AG04450 (cell line): Measurements from ENCODE around the gene MYL6B. TPM values are rescaled to one million over a fixed set of nuclear protein-coding genes. Genes with fewer than 3 reads are reported as not detected.

Experiments
- CTCF ChIA-PET: fragments of 300-600, 350-600 bp; formaldehyde crosslinking; extraction: SDS; loops from one replicate; lab custom pipeline; 2022; ENCODE audit warnings: antibody characterized with exemption, inconsistent platforms; lab: Charles Lee
- POLR2A ChIA-PET: fragments of 350-600 bp; formaldehyde crosslinking; extraction: SDS; loops from one replicate; lab custom pipeline; 2021; ENCODE audit warnings: antibody characterized with exemption, inconsistent platforms; lab: Yijun Ruan, JAX
- DNase-seq: peaks from one replicate; pipeline ENCODE4 v3.0.0-alpha.2; 2011; ENCODE audit warnings: low read depth, low spot score
- H3K27ac ChIP-seq: one replicate; pipeline ENCODE4 v1.5.1; 2012; ENCODE audit warnings: low read depth, low read length, control low read depth
- H3K27me3 ChIP-seq: one replicate; pipeline ENCODE4 v1.6.0; 2012; ENCODE audit warnings: low read length; ENCODE audit not compliant: control insufficient read depth, insufficient read depth
- H3K4me3 ChIP-seq: 2 replicates; pipeline ENCODE4 v1.5.1; 2011; ENCODE audit warnings: mild to moderate bottlenecking, low read depth, low read length, control low read depth
- H3K9me3 ChIP-seq: 2 replicates; pipeline ENCODE4 v1.5.1; 2012; ENCODE audit warnings: low read length; ENCODE audit not compliant: control insufficient read depth, insufficient read depth
- polyA plus RNA-seq: library from polyadenylated mRNA; depleted of rRNA; stranded (reverse); fragments of >200 nt; gene quantifications from 2 replicates; pipeline ENCODE4 v1.2.3, GENCODE V29; 2011
- TF ChIP-seq, protein P1 (sequence below): IDR thresholded peaks from 2 replicates; pipeline ENCODE4 v1.5.1; 2011; ENCODE audit warnings: low read depth, low read length, control low read depth, inconsistent platforms

Gene MYL6B
- polyA plus RNA-seq, 1 experiment: 124 TPM

DNA sequence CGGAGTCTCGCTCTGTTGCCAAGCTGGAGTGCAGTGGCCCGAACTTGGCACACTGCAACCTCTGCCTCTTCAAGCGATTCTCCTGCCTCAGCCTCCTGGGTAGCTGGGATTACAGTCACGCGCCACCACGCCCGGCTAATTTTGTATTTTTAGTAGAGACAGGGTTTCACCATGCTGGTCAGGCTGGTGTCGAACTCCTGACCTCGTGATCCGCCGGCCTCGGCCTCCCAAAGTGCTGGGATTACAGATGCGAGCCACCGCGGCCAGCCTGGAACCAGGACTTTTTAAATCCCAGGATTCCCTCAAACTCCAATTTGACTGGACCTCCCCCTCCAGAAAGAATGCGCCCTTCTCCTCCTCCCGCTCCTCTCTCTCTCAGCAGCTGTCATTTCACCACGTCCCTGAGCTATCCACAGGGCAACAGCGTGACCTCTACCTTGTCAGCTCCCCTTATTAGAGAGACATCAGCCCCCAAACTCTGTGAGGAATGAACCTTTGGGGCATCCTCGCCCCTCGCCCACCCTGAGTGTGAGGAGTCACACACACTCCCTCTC is 22.4 kb upstream of the MYL6B start:
- TF ChIP-seq, protein P1, sequence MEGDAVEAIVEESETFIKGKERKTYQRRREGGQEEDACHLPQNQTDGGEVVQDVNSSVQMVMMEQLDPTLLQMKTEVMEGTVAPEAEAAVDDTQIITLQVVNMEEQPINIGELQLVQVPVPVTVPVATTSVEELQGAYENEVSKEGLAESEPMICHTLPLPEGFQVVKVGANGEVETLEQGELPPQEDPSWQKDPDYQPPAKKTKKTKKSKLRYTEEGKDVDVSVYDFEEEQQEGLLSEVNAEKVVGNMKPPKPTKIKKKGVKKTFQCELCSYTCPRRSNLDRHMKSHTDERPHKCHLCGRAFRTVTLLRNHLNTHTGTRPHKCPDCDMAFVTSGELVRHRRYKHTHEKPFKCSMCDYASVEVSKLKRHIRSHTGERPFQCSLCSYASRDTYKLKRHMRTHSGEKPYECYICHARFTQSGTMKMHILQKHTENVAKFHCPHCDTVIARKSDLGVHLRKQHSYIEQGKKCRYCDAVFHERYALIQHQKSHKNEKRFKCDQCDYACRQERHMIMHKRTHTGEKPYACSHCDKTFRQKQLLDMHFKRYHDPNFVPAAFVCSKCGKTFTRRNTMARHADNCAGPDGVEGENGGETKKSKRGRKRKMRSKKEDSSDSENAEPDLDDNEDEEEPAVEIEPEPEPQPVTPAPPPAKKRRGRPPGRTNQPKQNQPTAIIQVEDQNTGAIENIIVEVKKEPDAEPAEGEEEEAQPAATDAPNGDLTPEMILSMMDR: no peak
- Histone ChIP-seq H3K4me3 (peak overlapping the region; percentile 90), H3K9me3 (no peaks in the 10 kb centered on the region; the same call in 1 of the 2 replicates), H3K27ac (no peak overlapping the region), H3K27me3 (no peaks in the 10 kb centered on the region)
- ChIA-PET CTCF (interaction anchor here (1.7 kb wide), 1 partner anchor 59 kb away, joined by 4 read pairs; the partner anchor contains the start of gene SMARCC2), POLR2A (no interaction called here)
- DNase-seq: no peak

- DNase-seq: no peak
- ChIA-PET CTCF (no interaction called here), POLR2A (no interaction called here)
- no peak overlapping the region for H3K27ac ChIP-seq
- TF ChIP-seq, protein P1: no peak
- H3K9me3 ChIP-seq: no peaks in the 10 kb centered on the region; the same call in 1 of the 2 replicates
- no peaks in the 10 kb centered on the region for H3K27me3 ChIP-seq
- H3K4me3 ChIP-seq: no peak overlapping the region
Measured at GRCh38 chr12:56130876-56131275, 21.5 kb upstream of the MYL6B start.

DNA sequence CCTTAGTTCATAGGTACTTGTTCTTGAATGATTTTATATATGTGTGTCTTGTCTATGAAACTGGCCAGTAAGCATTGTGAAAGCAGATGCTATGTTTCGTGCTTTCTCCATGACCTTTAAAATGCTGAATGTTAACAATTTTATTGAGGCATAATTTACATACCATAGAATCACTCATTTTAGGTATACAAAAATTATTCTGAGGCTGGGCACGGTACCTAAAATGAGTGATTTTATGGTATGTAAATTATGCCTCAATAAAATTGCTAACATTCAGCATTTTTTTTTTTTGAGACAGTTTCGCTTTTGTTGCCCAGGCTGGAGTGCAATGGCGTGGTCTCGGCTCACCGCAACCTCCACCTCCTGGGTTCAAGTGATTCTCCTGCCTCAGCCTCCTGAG is 17.5 kb upstream of the MYL6B start:
- no peak overlapping the region for H3K4me3 ChIP-seq
- POLR2A ChIA-PET: no interaction called here
- TF ChIP-seq, protein P1: no peak
- no peak overlapping the region for H3K27ac ChIP-seq
- DNase-seq: no peak
- no peaks in the 10 kb centered on the region for H3K27me3 ChIP-seq
- H3K9me3 ChIP-seq: no peaks in the 10 kb centered on the region
- CTCF ChIA-PET: no interaction called here

GRCh38 chr12:56137853-56138571 is 14.4 kb upstream of the MYL6B start:
- Histone ChIP-seq H3K27ac (no peak overlapping the region), H3K4me3 (no peak overlapping the region), H3K27me3 (no peaks in the 10 kb centered on the region), H3K9me3 (no peaks in the 10 kb centered on the region)
- no peak for DNase-seq
- ChIA-PET CTCF (interaction anchor here (1.6 kb wide), 1 partner anchor 20 kb away, joined by 3 read pairs; the partner anchor contains the start of gene ZC3H10), POLR2A (no interaction called here)
- TF ChIP-seq, protein P1: no peak
